COLO829 (cell line): ENCODE results near the gene TPSB2.
"Not testable (repeated sequence)": the region's sequence is repeated elsewhere in the genome, so short reads cannot be mapped to it uniquely, and the experiment has no call there.

ENCODE experiments used
- DNase-seq: peaks from one replicate; pipeline ENCODE4 v3.0.0; 2012; ENCODE audit warnings: low spot score

The TPSB2 gene

DNA sequence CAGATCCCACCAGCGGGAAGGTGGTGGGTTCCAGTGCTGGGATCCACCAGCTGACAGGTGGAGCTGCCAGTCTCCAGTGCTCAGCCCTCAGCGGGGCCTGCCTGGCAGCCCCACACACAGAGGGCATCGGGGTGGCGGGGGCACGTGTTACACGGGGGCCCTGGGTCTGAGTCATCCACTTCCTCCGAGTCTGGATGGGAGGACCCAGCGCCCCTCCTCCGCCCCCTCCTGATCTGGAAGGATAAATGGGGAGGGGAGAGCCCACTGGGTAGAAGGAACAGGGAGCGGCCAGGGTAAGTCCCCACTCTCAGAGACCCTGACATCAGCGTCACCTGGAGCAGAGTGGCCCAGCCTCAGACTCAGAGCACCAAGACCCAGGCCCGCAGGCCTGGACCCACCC lies 10.5 kb upstream of the TPSB2 start, which contains the start of gene TPSAB1:
TPSAB1 (plus strand) TSS at position 270 of the 400 bp plus-strand sequence. CDS start 234 bp downstream, outside the sequence.
- DNase-seq: not testable (repeated sequence)

DNA sequence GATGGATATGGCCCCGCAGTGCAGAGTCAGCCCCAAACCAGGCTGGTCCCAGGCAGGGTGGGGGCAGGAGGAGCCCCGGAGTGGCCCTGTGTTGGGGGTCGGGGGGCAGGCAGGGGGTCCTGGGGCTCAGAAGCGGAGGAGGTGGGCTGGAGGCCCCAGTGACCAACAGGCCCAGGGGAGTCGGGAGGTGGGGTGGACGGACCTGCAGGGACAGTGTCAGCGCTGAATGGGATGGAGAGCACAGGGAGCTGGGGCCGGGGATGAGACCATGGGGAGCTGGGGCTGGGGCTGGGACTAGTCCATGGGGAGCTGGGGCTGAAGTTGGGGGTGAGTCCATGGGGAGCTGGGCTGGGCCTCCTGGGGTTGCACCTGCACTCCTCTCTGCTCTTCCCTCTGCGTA lies 9.6 kb upstream of the TPSB2 start:
- not testable (repeated sequence) for DNase-seq

DNA sequence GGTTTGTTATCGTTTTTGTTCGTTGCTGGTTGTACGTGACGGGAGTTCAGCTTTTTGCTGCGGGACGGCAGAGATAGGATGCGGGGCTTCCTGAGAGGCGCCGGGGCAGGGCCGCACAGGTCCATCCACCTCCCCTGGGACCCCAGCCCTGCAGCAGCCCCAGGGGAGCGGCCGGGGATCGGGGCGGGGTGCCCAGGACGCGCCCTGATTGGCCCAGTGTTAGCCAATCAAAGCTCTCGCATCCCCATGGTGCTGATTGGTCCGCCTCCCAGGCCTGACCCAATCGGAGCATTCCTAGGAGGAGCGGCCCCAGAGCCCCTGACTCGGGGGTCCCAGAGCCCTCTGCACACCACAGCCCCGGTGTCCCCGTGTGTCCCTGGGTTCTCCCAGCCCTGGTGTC lies 8.9 kb upstream of the TPSB2 start:
- DNase-seq: not testable (repeated sequence)

DNA sequence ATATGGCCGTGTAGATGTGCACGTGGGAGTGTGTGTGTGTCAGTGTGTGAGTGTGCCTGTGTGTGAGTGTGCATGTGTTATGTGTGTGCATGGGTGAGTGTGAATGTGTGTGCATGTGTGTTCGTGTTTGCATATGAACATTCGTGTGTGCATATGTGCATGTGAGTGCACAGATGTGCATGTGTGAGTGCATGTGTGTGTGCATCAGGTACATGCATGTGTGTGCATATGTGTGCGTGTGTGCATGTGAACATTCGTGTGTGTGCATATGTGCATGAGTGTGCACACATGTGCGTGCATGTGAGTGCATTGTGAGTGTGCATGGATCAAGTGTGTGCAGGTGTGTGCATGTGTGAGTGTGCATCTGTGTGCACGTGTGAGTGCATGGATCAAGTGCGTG lies 8.0 kb upstream of the TPSB2 start:
- DNase-seq: no peak

DNA sequence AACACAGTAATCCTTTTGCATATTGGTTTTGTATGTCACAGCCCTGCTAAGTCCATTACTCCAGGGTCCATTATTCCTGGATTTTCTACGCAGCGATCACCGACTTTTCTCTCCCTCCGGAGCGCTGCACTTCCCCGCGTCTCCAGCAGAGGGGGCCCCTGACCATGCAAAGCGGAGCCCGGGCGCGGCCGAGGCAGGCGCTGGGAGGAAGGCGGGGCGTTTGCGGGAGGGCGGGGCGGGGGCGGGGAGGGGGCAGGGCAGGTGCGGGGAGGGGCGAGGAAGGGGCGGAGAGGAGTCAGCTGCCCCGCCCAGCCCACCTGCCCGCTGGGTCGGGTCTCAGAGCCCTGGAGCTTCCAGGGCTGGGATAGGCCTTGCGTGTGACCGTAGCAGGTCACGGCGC lies 6.7 kb upstream of the TPSB2 start:
- DNase-seq: not testable (repeated sequence)

DNA sequence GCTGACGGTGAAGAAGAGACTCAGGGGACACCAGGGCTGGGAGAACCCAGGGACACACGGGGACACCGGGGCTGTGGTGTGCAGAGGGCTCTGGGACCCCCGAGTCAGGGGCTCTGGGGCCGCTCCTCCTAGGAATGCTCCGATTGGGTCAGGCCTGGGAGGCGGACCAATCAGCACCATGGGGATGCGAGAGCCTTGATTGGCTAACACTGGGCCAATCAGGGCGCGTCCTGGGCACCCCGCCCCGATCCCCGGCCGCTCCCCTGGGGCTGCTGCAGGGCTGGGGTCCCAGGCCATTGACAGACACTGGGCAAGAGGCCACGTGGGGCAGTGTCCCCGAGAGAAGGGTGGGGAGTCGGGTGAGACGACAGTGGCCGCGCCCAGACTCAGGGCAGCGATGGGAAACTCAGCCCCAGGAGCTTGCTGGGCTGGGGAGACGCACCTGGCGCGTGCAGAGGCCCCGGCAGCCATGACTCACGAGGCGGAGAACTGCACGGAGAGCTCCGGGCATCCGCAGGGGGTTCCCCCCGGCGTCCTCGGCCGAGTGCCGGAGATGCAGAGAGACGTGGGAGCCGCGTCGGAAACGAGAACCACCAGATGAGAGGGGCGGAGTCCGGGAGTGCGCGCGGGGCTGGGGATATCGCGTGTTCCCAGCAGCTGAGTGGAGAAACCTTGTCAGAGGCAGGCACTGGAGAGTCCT lies 2.2 kb upstream of the TPSB2 start:
- not testable (repeated sequence) for DNase-seq

DNA sequence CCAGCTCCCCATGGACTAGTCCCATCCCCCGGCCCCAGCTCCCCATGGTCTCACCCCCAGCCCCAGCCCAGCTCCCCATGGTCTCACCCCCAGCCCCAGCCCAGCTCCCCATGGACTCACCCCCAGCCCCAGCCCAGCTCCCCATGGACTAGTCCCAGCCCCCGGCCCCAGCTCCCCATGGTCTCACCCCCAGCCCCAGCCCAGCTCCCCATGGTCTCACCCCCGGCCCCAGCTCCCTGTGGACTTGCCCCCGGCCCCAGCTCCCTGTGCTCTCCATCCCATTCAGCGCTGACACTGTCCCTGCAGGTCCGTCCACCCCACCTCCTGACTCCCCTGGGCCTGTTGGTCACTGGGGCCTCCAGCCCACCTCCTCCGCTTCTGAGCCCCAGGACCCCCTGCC lies 1.3 kb upstream of the TPSB2 start:
- not testable (repeated sequence) for DNase-seq

DNA sequence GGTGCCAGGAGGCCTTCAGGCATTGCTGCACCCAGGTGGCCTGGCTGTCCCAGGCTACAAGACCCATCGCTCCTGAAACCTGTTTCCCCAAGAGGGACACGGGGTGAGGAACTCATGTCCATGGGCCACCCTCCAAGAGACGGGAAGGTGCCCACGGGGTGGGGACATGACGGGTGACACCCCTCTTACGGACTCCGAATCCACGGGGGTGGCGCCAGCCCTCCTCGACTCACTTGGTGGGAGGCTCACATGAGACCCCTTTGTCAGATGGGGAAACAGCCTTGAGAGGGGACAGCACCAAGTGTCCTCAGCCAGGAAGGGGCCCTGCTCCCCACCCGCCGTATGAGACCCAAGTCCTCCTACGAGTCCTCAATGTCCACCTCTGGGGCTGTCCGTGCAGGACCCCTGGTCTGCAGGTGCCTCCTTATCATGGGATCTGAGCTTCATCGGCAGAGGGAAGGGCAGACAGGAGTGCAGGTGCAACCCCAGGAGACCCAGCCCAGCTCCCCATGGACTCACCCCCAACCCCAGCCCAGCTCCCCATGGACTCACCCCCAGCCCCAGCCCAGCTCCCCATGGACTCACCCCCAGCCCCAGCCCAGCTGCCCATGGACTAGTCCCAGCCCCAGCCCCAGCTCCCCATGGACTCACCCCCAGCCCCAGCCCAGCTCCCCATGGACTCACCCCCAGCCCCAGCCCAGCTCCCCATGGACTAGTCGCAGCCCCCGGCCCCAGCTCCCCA lies 658 bp upstream of the TPSB2 start:
- not testable (repeated sequence) for DNase-seq

DNA sequence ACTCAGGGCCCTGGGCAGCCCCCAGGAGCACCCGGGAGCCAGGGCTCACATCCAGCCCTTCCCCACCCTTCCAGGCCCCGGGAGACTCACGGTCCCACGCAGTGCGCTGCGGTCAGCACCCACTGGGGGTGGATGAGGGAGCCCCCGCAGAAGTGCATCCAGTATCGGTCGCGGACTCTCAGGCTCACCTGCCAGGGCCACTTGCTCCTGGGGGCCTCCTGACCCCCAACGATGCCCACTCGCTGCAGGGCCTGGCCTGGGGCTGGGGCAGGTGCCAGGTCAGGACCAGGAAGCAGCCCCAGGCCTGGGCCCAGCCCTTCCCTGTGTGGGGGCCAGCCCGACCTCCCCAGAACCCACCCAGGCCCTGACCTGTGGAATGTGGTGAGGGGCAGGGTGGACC lies 508 bp downstream of the TPSB2 start:
- DNase-seq: not testable (repeated sequence)

DNA sequence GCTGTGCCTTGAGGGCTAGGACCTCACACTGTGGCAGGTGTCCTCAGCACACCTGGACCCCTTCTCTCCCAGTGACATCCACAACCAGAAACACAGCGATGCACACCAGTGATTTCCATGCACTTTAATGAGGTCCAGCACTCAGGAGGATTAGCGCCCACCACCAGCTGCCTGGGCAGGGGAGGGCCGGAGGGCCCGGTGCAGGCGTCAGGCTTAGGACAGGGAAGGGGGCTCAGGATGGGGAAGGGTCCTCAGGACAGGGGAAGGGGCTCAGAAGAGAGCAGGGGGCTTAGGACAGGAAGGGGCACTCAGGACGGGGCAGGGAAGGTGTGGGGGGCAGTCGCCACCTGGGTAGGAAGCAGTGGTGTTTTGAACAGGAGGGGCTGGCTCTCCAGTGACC lies 1.8 kb downstream of the TPSB2 start:
- DNase-seq: not testable (repeated sequence)

DNA sequence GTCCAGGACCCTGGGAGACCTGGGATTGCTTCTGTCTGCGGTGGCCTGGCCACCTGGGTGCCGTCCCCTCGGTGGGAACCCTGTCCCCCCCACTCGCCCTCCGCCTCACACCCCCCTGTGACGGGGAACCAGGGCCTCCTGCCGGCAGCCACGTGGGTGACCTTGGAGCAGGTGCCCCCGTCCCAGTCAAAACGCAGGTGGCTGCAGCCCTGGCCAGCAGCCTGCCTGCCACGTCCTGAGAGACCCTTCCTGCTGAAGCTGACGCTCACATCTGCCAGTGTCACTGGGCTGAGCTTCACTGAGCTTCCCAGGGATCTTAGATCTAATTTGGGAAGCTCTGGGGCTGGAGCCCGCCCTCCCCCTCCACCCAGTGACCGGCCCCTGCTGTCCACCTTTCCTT lies 3.3 kb downstream of the TPSB2 start:
- DNase-seq: not testable (repeated sequence)

DNA sequence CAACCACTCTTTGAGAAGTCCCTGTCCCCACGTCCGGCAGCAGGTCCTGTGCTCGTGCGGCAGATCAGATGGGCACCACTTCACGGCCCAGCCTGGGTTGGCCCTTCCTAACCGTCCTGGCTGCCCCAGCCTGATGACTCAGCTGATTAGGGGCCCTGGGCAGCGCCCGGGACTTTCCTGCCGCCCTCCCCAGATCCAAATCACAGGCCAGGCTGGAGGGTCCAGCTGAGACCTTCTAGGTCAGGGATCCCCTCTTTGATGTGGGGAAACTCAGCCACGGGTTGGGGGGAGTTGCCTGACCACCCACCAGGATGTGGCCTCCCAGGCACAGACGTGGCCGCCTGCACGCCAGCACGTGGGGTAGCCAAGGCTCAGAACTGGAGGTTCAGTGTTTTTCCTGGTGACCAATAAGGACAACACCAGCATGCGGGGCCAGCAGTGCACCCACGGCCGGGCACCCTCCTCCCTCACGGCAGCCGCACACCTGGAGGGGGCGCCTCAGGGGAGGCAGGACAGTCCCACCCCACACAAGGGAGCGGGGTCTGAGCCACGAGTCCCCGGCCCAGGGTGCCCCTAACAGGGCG lies 4.2 kb downstream of the TPSB2 start:
- not testable (repeated sequence) for DNase-seq

DNA sequence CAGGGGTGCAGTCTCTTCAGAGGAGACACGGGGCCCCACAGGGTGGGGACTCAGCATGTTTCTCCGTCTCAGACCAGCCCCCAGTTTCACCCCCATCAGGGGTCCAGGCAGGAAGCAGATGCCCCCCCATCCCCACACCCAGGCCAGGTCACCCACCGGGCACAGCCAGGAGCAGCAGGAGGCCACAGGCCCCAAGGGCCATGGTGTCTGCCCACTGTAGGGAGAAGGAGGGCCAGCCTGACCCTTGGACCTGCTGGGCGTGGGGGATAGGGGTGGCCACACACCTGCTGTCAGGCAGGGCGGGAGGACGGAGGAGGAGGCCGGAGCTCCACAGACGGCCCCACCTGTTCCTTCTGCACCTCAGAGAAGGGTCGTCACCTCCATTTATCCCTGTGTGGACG lies 4.9 kb downstream of the TPSB2 start, which contains the start of gene TPSG1:
TPSG1 (minus strand) TSS at position 218 of the 401 bp plus-strand sequence; CDS start at position 202, 16 bp downstream.
- no peak for DNase-seq

DNA sequence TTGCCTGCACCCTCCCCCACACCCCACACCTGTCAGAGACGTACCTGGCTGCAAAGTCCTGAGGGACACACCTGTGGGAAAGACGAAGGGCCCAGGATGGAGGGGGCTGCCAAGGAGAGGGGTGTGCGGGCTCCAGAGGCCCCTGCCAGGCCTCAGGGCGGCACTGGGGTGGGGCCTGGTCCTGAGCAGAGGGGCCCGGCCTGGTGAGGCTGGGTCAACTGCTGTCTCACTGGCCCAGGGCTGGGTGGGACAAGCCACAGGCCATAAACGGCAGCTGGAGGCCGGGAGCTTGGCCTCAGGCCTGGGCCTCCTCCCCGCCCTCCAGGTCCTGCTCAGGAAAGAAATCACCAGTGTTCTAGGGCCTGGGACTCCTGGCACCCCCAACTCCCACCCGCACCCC lies 5.4 kb downstream of the TPSB2 start:
- DNase-seq: no peak

DNA sequence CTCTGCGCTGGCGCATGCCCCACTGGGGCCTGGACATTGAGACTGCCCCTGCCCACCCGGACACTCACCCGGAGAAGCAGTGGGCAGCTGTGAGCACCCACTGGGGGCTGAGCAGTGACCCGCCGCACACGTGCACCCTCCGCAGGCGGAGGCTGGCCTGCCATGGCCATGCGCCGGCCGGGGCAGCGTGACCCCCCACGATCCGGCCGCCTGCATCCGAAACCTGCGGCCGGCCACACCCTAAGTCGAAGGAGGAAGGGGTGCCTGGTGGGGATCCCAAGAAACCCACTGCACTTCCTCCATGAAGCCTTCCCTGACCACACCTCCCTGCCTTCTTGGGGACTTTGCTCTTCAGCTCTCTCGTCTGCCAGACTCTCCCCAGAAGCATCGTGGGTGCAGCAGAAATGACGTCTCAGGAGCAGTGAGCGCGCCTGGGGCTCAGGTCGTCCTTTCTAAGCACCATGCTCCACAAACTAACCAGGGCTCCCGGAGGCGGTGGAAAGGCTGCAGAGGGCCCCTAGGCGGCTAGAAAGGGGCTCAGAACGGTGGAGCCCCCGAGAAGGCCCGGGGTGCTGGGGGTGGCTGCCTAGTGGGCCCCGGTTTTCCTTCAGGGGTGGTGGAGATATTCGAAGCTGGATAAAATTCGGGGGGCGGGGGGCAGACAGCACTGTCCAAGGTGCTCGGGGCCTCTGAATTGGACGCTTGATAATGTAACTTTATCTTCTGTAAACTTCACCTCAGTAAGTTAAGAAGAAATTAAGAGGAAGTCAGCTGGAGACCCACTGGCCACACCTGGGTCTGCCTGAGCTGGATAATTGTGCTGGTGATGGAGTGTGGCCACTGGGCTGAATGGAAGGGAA lies 6.4 kb downstream of the TPSB2 start:
- no peak for DNase-seq

DNA sequence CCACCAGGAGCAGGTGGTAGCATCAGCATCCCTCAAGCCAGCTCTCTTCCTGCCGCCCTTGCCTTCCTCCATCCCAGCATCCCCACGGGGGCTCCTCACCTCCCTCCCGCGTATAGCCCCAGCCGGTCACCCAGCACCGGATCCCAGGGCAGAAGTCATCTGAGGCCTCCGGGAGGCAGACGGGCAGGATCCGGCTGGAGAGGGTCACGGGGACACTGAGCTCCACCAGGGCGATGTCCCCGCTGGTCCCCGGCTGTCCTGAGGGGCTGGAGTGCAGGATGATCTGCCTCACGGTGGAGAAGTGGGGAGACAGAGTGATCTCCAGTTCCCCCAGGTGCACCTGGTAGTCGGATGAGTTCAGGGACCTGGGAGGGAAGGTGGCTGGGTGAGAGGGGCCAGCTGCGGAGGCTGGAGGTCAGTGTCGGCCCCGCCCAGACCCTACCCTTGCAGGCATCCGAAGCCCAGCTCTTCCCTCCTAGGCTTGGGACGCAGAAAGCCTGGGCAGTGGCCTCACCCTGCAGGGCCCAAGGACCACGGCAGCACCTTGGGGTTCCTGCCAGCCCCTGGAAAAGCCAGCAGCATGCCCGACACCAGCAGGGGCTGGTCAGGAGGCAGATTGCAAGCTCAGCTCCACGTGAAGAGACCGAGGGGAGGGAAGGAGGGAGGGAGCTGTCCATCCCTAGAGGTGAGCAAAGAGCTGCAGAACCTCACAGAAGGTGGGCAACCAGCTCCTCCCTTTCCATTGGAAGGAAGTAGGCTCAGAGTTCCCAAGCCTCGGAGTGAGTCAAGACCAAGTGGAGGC lies 7.2 kb downstream of the TPSB2 start:
- no peak for DNase-seq

DNA sequence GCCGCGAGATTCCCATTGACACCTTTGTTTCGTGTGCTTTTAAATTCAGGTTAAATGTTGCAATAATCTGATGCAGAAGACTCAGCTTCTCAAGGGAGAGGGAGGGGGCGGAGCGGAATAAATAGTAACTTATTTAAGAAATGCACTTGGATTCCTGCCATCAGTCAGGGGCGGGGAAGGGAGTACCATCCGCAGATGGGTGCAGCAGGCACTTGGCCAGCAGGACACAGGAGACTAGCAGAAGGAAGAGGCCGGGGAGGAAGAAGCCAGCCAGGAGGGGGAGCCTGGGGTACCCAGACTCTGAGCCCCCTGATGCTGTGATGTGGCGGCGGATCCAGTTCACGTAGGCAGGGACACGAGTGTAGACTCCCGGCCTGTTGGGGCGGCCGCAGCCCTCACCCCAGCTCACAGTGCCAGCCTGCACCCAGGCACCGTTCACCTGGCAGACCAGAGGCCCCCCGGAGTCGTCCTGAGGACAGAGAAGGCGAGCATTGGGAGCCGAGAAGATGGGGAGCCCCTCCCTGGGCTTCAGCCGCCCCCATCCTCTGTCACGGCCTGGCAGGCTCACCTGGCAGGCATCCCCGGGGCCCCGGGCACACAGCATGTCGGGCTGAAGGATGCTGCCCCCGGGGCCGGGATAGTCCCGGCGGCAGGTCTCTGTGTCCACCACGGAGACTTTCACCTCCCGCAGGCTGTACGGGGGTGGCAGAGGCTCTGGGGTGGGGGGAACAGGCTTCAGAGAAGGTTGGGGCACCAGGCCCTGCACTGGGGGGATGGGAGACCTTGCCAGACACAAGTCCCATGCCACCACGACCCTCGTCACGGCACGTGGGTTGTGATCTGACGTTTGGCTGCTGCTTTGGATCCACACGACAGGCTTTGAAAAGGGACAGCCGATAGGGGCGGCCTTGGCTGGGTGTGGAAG lies 8.1 kb downstream of the TPSB2 start:
- no peak for DNase-seq

DNA sequence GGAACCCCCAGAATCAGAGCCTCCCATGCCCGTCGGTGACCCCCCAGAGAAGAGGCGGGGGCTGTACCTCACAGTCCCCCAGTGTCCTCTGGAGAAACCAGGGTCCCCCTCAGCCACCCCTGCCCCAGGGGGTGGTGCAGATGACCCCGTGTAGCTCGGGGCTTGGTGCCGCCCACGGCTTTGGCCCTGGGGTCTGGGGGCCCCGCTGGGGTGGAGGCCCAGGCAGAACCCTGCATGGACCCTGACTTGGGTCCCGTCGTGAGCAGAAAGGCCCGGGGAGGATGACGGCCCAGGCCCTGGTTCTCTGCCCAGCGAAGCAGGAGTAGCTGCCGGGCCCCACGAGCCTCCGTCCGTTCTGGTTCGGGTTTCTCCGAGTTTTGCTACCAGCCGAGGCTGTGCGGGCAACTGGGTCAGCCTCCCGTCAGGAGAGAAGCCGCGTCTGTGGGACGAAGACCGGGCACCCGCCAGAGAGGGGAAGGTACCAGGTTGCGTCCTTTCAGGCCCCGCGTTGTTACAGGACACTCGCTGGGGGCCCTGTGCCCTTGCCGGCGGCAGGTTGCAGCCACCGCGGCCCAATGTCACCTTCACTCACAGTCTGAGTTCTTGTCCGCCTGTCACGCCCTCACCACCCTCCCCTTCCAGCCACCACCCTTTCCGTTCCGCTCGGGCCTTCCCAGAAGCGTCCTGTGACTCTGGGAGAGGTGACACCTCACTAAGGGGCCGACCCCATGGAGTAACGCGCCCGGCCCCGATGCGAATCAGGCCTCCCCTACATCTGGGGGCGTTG lies 8.9 kb downstream of the TPSB2 start:
- no peak for DNase-seq

DNA sequence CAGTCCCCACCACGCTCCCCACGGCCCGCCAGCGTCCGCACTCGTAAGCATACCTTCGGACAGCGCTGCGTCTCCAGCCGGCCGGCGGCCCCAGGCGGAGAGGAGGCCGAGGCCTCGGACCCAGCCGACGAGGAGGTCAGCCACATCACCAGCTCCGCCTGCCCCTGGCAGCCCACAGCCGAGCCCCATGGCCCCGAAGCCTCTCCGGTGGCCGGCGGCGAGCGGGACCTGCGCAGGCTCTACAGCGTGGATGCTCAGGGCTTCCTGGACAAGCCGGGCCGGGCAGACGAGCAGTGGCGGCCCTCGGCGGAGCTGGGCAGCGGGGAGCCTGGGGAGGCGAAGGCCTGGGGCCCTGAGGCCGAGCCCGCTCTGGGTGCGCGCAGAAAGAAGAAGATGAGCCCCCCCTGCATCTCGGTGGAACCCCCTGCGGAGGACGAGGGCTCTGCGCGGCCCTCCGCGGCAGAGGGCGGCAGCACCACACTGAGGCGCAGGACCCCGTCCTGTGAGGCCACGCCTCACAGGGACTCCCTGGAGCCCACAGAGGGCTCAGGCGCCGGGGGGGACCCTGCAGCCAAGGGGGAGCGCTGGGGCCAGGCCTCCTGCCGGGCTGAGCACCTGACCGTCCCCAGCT lies 9.8 kb downstream of the TPSB2 start:
- no peak for DNase-seq
